Stomach (tissue), 9 donors: ENCODE results near the gene REM1. TPM values are rescaled to one million over a fixed set of nuclear protein-coding genes. Genes with fewer than 3 reads are reported as not detected.

Experiments
- DNase-seq, 2 donors: peaks; one replicate each; pipeline versions ENCODE4 v3.0.0 to v3.0.0-alpha.2; 2013 to 2019
- H3K27ac ChIP-seq, 5 donors: fragments of 200-600 bp in 4 of 5; sonication (generic) in 4 of 5; one replicate each; pipeline ENCODE4 v1.5.1; 2013 to 2019; ENCODE audit warnings: mild to moderate bottlenecking in 1 of 5, moderate library complexity in 1 of 5
- H3K27me3 ChIP-seq, 3 donors: fragments of 200-600 bp; sonication (generic); one replicate each; pipeline ENCODE4 v1.5.1; 2017 to 2019; ENCODE audit warnings: mixed run types in 1 of 3
- H3K36me3 ChIP-seq, 4 donors: fragments of 200-600 bp; sonication (generic); 1 replicate in 3 of 4; 2 replicates in 1 of 4; pipeline ENCODE4 v1.5.1; 2016 to 2019
- H3K4me1 ChIP-seq, 4 donors: fragments of 200-600 bp; sonication (generic); one replicate each; pipeline ENCODE4 v1.5.1; 2016 to 2019
- H3K4me3 ChIP-seq, 4 donors: fragments of 200-600 bp; sonication (generic) in 3 of 4; one replicate each; pipeline ENCODE4 v1.5.1; 2016 to 2019; ENCODE audit warnings: mild to moderate bottlenecking in 1 of 4
- H3K9me3 ChIP-seq, 4 donors: fragments of 200-600 bp; sonication (generic); one replicate each; pipeline ENCODE4 v1.5.1; 2016 to 2019
- CTCF ChIP-seq, 7 experiments: fragments of 450-650 bp in 4 of 7; fragments of 200-600 bp in 3 of 7; sonication (generic) in 3 of 7; IDR thresholded peaks; one replicate each; pipeline ENCODE4 v1.5.1; 2016 to 2019; ENCODE audit warnings: antibody characterized with exemption in 7 of 7, control low read depth in 2 of 7, mild to moderate bottlenecking in 1 of 7
- EP300 ChIP-seq: sonication (generic); formaldehyde crosslinking; IDR thresholded peaks from one replicate; pipeline ENCODE4 v1.6.1; 2017; ENCODE audit warnings: antibody characterized with exemption
- POLR2A ChIP-seq, 4 donors: fragments of 450-650 bp; IDR thresholded peaks; one replicate each; pipeline ENCODE4 v1.6.1; 2016; ENCODE audit warnings: antibody characterized with exemption in 4 of 4, control low read depth in 2 of 4, mild to moderate bottlenecking in 1 of 4, moderate library complexity in 1 of 4
- POLR2AphosphoS5 ChIP-seq, 3 donors: sonication (generic); formaldehyde crosslinking; IDR thresholded peaks; one replicate each; pipeline ENCODE4 v1.6.1; 2016; ENCODE audit warnings: antibody characterized with exemption in 3 of 3
- WGBS, 5 donors: extraction: QIAGEN DNeasy Blood & Tissue Kit in 3 of 5; methylation state at CpG; one replicate each; pipeline versions ENCODE4 v1.1.5 to v1.1.7; 2013 to 2018; 5-methylcytosine and 5-hydroxymethylcytosine counted together
- intact Hi-C: fragments of 100-400 bp; cut with DNase I; formaldehyde crosslinking; loops from one replicate; pipeline ENCODE4 v1.15.1; 2023; ENCODE audit warnings: low total_unique reads
- polyA plus RNA-seq, 3 donors: library from polyadenylated mRNA; stranded (reverse); fragments of 200-250 nt; gene quantifications; one replicate each; pipeline ENCODE4 v1.2.3, GENCODE V29; 2013
- total RNA-seq, 5 donors: library from RNA; depleted of rRNA; stranded (reverse); fragments of >200 nt; gene quantifications; one replicate each; pipeline versions ENCODE4 v1.1.0 to v1.2.3, GENCODE V29; 2014 to 2016
- donor health status: healthy with polysubstance abuse.
- donor health status: Bipolar disorder and iron deficiency.
- donor health status: healthy.

REM1 gene
- total and polyA plus RNA-seq, 8 donors = 1.1 to 2.1 (median 1.3) TPM; not detected in 3

- Histone ChIP-seq H3K36me3 (no peaks in the 10 kb centered on the region), H3K4me1 (peaks cover 0 to 10% (median 8%) of the 10 kb centered on the region in 4 donors), H3K27me3 (peaks cover 0 to 22% (median 9%) of the 10 kb centered on the region in 3 donors), H3K4me3 (no peak overlapping the region), H3K9me3 (no peaks in the 10 kb centered on the region), H3K27ac (peak overlapping the region in 1 of 5 donors; percentile 78)
- intact Hi-C loops = no loop called here
- DNase-seq = peak in 1 of 2 donors; percentile 71
- TF ChIP-seq CTCF (IDR thresholded peaks at IDR 0.05) = no peak
- no peak for TF ChIP-seq EP300
- no peak for TF ChIP-seq POLR2A (IDR thresholded peaks at IDR 0.05)
- TF ChIP-seq POLR2AphosphoS5 (IDR thresholded peaks at IDR 0.05) = no peak
- 32 to 58% (median 37%) methylated on average over 29 to 36 of the region's 36 CpGs for WGBS, 5 donors
Measured at GRCh38 chr20:31484001-31484400, 8.9 kb downstream of the REM1 start.

GRCh38 chr20:31485450-31486339 is 10.6 kb downstream of the REM1 start:
- Histone ChIP-seq H3K4me3 (peak overlapping the region; percentile 2 to 35 (median 16)), H3K27me3 (peaks cover 0 to 22% (median 9%) of the 10 kb centered on the region in 3 donors), H3K4me1 (peaks cover 0 to 10% (median 8%) of the 10 kb centered on the region in 4 donors), H3K27ac (peak overlapping the region; percentile 57 to 78 (median 63)), H3K36me3 (no peaks in the 10 kb centered on the region), H3K9me3 (no peaks in the 10 kb centered on the region)
- TF ChIP-seq POLR2A (IDR thresholded peaks at IDR 0.05) (no peak), CTCF (IDR thresholded peaks at IDR 0.05) (no peak)
- intact Hi-C loops = no loop called here
- 5 to 13% (median 11%) methylated on average over 23 to 31 of the region's 31 CpGs for WGBS, 5 donors
- DNase-seq = peak in 1 of 2 donors; percentile 94

GRCh38 chr20:31488115-31488514 is 13.0 kb downstream of the REM1 start:
- Histone ChIP-seq H3K4me3 (no peak overlapping the region), H3K27ac (no peak overlapping the region), H3K9me3 (no peaks in the 10 kb centered on the region), H3K27me3 (peaks cover 0 to 22% (median 9%) of the 10 kb centered on the region in 3 donors), H3K36me3 (no peaks in the 10 kb centered on the region), H3K4me1 (peaks cover 0 to 10% (median 8%) of the 10 kb centered on the region in 4 donors)
- intact Hi-C loops = no loop called here
- 37 to 71% (median 62%) methylated on average over 1 to 2 of the region's 2 CpGs for WGBS, 5 donors
- DNase-seq = peak in 1 of 2 donors; percentile 60
- TF ChIP-seq POLR2A (IDR thresholded peaks at IDR 0.05) (no peak), EP300 (no peak), POLR2AphosphoS5 (IDR thresholded peaks at IDR 0.05) (no peak), CTCF (IDR thresholded peaks at IDR 0.05) (no peak)

GRCh38 chr20:31489152-31489551 is 14.1 kb downstream of the REM1 start:
- 70 to 82% (median 77%) methylated on average over 3 of the region's 3 CpGs for WGBS, 5 donors
- Histone ChIP-seq H3K9me3 (no peaks in the 10 kb centered on the region), H3K27ac (no peak overlapping the region), H3K4me1 (peaks cover 0 to 10% (median 8%) of the 10 kb centered on the region in 4 donors), H3K4me3 (no peak overlapping the region), H3K36me3 (no peaks in the 10 kb centered on the region), H3K27me3 (peaks cover 0 to 18% (median 9%) of the 10 kb centered on the region in 3 donors)
- intact Hi-C loops = no loop called here
- no peak for TF ChIP-seq POLR2A (IDR thresholded peaks at IDR 0.05)
- no peak for TF ChIP-seq EP300
- no peak for DNase-seq
